ENCODE results near the gene WDR45. TPM values are rescaled to one million over a fixed set of nuclear protein-coding genes. Genes with fewer than 3 reads are reported as not detected.

The WDR45 gene
- total RNA-seq, 4 donors from 2014 or later, result 90.9 to 108 (median 97.7) TPM

- Histone ChIP-seq H3K4me3 (peak overlapping the region; percentile 47 to 73 (median 60)), H3K27me3 (no peaks in the 10 kb centered on the region), H3K36me3 (no peaks in the 10 kb centered on the region), H3K4me1 (no peaks in the 10 kb centered on the region), H3K27ac (peak overlapping the region; percentile 59 to 90 (median 86)), H3K9me3 (no peaks in the 10 kb centered on the region)
- 2 to 40% methylated on average over 13 to 54 of the region's 79 CpGs for WGBS, 2 donors
- no peak for DNase-seq (ENCODE audit: low spot score in 2 of 2)
- TF ChIP-seq EP300 (IDR thresholded peaks at IDR 0.05) (no peak), POLR2A (IDR thresholded peaks at IDR 0.05) (no peak), CTCF (IDR thresholded peaks at IDR 0.05) (no peak)
These were observed 26.2 kb downstream of the WDR45 start for GRCh38 chrX:49053223-49054072.

GRCh38 chrX:49043987-49044281 lies 35.8 kb downstream of the WDR45 start:
- H3K4me1 ChIP-seq, result peaks cover 0 to 16% (median 7%) of the 10 kb centered on the region in 4 donors
- H3K27ac ChIP-seq, result peak overlapping the region in 3 of 4 donors; percentile 26 to 81 (median 80)
- peaks cover 0 to 5% (median 0%) of the 10 kb centered on the region in 3 donors for H3K36me3 ChIP-seq
- H3K27me3 ChIP-seq, result no peaks in the 10 kb centered on the region
- DNase-seq (ENCODE audit: low spot score in 2 of 2), result no peak
- WGBS, 2 donors, result 43 to 58% methylated on average over 6 to 13 of the region's 13 CpGs
- H3K9me3 ChIP-seq, result no peaks in the 10 kb centered on the region
- TF ChIP-seq POLR2A (IDR thresholded peaks at IDR 0.05) (no peak), EP300 (IDR thresholded peaks at IDR 0.05) (no peak), CTCF (IDR thresholded peaks at IDR 0.05) (no peak)
- H3K4me3 ChIP-seq, result peak overlapping the region in 1 of 4 donors; percentile 24

DNA sequence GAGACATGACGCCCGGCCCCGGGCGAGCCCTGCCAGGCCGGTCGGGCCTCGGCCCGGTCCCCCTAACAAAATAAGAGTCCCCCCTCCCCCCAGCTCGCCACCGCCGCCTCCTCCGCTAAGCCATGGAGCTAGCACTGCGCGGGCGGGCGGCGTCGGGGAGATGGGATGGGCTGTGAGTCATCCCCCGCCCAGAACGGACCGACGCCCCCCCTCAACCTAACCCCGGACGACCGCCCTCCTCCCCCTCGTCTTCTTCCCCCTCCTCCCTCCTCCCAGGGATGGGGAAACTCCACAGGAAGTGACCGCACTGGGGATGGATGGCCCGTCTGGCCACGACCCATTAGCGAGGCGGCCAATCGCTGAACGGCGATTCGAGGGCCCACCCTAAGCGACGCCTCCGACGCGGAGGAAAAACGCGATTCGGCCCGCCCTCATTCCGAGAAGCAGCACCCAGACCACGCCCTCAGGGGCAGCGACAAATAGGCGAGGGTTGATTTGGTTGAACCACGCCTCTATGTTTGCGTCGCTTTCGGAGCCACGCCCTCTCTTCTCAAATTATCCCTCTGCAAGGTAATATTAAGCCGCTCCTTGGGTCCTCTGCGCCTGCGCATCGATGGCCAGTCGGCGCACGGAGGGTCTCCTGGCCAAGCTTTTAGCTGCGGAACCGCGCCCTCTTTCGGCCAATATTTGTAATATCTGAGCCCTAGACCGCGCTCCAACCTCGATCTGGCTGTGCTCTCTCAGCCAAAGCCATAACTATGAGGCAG lies 36.3 kb downstream of the WDR45 start, which contains the start of gene TFE3:
TFE3 (minus strand) TSS at position 138 of the 767 bp plus-strand sequence; CDS start at position 7, 131 bp downstream.
- peak within 1 kb of the TSS; percentile 74 to 84 (median 78) for H3K4me3 ChIP-seq
- H3K27ac ChIP-seq, result peak within 1 kb of the TSS; percentile 98 to 99 (median 98)
- 0 to 38% methylated on average over 2 to 66 of the region's 67 CpGs for WGBS, 2 donors
- no peaks in the 10 kb centered on the region for H3K27me3 ChIP-seq
- peak; percentile 97 for DNase-seq (ENCODE audit: low spot score in 2 of 2)
- peak; percentile 40 to 76 (median 63) for TF ChIP-seq CTCF (IDR thresholded peaks at IDR 0.05)
- TF ChIP-seq POLR2A (IDR thresholded peaks at IDR 0.05), result peak; percentile 44 to 73
- TF ChIP-seq EP300 (IDR thresholded peaks at IDR 0.05), result peak; percentile 71 to 77
- peaks cover 0 to 20% (median 9%) of the 10 kb centered on the region in 4 donors for H3K4me1 ChIP-seq
- H3K36me3 ChIP-seq, result peaks cover 0 to 10% (median 0%) of the 10 kb centered on the region in 3 donors
- no peaks in the 10 kb centered on the region for H3K9me3 ChIP-seq

DNA sequence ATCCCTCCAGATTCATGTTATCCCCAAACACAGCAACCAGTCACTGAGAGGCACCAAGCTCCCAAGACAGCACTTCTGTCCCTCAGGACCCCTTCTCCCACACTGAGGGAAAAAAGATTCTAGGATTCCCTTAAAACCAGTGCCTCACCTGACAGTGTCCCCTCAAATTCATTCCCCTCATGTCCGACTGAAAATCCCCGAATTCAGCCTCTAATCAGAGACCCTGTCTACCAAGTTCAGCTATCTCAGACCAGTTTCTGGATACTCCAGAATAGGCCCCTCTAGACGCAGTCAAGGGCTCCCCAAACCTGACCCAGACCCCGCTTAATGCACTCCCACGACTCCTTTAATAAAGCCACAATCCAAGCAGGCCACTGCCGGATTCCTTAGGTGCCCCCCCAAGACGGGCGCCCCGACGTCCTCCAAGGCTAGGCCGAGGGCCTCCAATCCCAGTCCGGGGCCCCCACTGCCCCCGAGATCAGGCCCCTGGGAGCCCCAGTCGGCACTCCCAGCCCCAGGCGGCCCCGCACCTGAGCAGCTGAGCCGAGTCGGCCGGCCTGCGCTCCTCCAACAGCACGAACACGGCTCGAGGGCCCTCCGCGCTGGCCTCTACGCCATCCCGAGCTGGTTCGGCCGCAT lies 37.0 kb downstream of the WDR45 start:
- H3K36me3 ChIP-seq, result peaks cover 0 to 17% (median 0%) of the 10 kb centered on the region in 3 donors
- H3K9me3 ChIP-seq, result no peaks in the 10 kb centered on the region
- TF ChIP-seq CTCF (IDR thresholded peaks at IDR 0.05), result no peak
- TF ChIP-seq EP300 (IDR thresholded peaks at IDR 0.05), result no peak
- no peak for TF ChIP-seq POLR2A (IDR thresholded peaks at IDR 0.05)
- no peaks in the 10 kb centered on the region for H3K27me3 ChIP-seq
- H3K4me3 ChIP-seq, result peak overlapping the region; percentile 74 to 84 (median 78)
- WGBS, 2 donors, result 0 to 37% methylated on average over 5 to 29 of the region's 29 CpGs
- peak overlapping the region; percentile 98 to 99 (median 98) for H3K27ac ChIP-seq
- peaks cover 0 to 20% (median 9%) of the 10 kb centered on the region in 4 donors for H3K4me1 ChIP-seq
- DNase-seq (ENCODE audit: low spot score in 2 of 2), result no peak
